ENCODE data around the gene DEFB112.

The DEFB112 gene, protein sequence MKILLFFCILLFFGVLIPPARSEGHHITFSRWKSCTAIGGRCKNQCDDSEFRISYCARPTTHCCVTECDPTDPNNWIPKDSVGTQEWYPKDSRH

DNA sequence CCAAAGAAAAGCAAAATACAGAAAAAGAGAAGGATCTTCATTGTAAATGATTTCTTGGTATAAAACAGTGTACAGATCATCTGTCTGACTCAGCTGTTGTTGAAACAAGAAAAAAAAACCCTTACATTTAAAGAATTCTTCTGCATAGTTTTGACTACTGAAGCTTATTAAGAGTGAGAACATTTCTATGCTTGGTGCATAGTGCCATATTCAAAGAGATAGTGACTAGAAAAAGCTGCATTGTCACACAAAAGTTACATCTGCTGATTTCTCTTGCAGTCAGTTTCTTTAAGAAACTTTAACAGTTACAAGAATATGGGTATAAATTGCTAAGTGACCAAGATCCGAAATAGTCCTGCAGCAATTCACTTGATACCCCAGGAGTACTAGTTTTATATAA is at the start of gene DEFB112:
TSS of gene DEFB112 (minus strand) at position 101 of the 400 bp plus-strand sequence. CDS start at position 41, 60 bp downstream.
- no peak for DNase-seq

DNA sequence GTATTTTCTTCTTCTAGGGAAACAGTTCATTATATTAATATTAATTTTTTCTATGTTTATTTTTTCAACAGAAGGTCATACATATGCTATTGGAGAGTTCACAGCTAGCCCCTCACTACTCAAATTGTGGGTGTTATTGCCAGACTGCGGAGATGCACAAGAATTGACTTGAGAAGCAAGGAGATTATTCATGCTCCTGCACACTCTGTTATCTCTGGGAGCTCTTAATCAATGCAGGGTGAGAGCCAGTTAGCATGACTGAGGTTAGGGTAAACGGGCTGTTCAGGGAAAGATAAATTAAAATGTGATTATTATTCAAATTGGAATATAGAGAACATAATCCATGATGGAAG is 48.9 kb upstream of the DEFB112 start:
- DNase-seq, result no peak

DNA sequence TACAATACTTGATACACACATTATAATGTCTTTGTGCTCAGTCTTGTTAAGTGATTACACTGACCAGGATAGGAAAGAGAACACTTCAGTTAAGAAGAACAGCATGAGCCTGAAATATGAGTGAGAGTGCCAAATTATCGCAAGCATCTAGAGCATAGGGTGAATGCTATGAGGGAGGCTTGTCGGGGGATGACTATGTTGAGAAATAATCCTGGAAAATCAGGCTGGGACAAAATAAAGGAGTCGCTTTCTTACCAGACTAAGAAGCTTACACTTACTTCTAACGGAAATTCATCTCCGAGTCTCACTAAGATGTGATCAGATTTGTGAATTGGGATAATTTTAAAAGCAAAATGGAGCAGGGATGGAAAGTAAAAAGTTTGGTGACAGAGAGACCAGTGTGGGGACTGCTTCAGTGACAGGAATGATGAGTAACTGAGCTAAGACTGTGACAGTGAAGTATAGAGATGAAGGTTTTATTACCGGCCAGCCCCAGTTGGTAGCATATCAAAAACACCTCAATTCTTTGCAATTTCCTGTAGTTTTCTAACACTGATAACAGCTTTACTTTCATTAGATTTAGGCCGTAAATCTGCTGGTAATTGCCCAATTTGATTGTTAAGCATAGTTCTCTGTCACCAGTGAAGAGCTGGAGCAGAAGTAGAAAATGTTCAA is 48.4 kb upstream of the DEFB112 start:
- DNase-seq, result no peak

DNA sequence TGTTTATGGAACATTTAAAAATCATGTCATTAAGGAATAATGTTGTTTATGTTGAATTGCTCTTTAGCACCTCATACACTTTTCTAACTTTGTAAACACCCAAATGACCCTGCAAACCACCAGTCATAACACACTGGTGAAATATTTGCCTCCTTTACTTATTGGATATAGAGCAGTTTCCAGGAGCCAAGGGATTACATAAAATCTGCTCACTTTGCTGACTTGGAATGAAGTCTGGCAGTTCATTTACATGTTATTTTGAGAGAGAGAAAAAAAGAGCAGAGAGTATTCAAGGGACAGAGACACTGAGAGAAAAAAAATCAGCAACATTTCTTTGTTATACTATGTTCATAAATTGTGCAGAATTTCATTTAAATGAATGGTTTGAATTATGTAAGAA is 46.6 kb upstream of the DEFB112 start:
- no peak for DNase-seq

DNA sequence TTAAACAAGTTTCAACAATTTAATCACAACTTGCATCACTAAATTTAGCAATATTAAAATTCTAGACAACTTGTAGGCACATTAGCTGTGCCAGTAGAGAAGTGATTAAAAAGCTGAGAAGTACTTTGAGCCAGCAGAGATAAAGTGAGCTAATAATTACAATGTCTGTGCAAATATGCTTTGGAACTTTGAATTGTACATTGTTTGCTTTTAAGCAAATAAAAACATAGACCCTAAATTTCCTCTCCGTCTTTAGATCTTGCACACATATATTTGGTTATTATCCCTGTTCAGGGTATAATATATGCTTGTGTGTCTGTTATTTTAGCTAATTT is 44.2 kb upstream of the DEFB112 start:
- DNase-seq, result no peak

DNA sequence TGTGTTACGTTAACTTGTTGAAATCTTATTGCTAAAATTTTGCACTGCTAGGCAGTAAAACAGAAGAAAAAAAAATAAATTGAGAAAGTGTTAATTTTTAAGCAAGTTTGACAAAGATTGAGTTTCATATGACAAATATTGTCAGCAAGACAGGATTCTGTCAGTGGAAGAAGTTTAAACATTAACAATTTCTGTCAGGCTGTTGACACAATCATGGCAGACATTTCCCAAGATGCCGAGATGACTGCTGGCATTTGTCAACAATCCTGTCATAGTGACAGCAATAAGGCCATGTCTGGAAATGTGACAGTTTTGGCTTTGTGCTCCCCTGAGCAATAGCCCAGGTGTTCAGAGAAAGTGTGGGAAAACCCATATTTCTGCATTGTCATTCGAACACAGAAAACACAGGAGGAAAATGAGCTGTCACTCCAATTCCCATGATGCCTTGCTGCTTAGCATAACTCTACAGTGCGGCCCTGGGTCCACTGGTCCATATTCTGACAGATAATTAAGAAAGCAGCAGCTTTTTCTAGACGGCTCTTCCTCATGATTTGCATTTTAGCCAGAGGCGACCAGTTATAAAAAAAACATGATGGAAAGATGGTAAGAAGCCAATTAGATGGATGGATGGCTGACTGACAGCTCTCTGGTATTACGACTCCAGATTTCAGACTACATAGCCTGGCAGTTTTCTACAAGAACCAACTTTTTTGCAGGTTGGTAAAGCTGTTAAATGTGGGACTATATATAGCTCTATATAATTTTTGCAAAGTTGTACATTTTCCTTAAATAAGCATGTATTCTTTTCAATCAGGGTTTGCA is 43.6 kb upstream of the DEFB112 start:
- DNase-seq, result no peak

DNA sequence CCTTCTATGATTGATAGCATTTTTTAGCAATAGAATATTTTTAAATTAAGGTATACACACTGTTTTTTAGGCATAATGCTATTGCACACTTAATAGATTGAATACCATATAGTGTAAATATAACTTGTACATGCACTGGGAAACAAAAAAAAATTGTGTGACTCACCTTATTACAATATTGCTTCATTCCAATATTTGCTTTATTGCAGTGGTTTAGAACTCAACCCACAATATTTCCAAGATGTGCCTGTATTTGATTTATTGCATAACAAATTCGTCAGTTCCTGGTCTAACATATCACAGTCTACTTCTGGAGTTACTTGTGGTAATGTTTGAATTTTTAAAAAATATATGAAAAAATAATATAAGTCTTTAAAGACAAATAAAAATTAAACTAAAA is 41.9 kb upstream of the DEFB112 start:
- no peak for DNase-seq

DNA sequence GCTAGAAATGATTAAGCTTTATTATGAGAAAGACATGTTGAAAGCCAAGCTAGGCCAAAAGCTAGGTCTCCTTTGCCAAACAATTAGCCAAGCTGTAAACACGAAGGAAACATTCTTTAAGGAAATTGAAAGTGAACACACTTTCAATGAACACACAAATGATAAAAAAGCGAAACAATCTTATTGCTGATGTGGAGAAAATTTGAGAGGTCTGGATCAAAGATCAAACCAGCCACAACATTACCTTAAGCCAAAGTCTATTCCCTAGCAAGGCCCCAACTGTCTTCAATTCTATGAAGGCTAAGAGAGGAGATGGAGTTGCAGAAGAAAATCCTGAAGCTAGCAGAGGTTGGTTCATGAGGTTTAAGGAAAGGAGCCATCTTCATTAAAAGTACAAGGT is 40.2 kb upstream of the DEFB112 start:
- DNase-seq, result no peak

DNA sequence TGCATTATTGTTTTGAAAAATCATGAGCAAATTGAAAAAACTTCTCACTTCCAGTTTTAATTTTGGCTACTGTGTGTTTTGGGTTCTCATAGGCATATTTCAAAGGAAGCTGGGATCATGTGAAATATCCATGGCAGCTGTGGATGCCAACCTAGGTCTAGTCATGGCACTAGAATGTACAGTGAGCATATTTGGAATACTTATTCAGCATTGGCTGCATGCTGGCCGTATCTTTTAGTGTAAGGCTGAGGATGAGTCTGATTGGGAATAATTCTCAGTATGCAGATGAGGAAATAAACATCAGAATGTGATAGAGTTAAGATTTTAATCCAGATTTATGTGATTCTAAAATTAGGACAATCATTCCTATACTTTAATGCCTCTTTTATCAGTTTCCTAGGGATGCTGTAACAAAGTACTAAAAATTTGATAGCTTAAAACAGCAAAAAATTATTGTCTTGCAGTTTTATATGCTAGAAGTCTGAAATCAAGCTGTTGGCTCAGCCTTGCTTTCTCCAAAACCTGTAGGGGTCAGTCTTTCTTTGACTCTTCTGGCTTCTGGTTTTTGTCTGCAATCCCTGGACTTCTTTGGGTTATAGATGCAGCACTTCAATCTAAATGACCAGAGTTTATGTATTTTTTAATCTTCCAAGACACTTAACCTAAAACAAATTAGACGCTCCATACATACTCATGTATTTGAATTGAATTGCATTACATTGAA is 37.7 kb upstream of the DEFB112 start:
- DNase-seq, result no peak

DNA sequence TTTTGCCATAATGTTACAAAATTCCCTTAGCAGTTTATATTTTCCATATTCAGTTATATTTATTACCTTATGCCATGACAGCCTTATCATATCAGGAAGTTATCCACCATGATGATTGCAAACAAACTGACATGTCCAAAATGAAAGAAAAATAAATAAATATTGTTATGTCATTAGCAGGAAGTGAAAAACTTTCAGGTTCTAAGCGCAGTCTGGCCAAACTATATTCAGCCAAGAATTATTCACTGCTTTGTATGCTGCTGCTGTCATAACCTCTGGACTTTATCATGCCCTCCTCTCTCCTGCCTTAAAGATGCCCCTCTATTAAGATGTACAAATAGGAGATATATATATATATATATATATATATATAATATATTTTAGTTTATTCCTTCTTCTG is 27.7 kb upstream of the DEFB112 start:
- no peak for DNase-seq

DNA sequence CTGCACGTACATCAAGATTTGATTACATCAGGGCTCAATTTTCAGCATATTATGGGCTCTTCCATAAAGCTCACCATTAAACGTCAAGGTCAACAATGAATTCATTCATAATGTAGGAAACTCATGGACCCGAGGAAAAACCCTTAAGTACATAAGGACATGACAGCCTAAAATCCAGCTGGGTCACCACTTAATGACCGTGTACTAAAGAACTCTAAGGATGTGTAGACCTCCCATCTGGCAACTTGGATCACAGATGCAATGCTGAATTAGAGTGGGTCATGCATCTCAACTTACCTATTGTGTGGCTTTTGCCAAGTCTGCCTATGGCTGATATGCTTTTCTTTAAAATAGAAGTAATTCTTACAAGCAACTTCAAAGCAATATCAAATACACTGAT is 26.7 kb upstream of the DEFB112 start:
- no peak for DNase-seq

DNA sequence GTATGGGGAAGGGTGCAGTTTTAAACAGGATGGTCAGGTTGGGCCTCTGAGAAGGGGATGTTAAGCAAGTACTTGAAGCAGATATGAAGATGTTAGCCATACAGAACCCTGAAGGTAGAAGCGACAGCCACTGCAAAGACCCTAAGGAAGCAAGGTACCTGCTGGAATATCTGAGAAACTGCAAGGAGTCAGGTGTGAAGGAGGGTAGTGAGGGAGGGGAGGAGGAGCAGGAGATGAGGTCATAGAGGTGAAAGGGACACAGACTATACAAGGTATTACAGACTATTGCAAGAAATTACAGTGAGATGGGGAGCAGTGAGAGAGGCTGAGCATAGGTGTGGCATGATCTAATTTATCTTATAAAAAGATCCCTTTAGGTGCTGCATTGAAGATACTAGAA is 22.2 kb upstream of the DEFB112 start:
- no peak for DNase-seq

DNA sequence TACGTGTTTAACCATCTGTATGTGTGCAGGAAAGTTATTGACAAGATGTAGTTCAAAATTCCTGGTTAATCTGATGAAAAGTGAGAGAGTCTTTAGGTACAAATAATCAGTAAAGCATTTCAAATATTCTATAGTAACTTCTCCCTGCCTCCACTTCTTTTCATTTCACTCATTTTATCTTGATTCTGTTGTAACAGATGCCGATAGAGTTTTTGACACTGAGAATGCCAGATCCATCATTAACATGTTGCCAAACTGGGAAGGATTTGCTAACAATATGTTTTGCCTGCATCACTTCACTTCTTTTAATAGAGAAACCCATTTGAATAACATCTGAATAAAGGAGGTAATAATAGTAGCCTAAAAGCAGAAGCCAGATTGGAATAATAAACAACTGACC is 20.4 kb upstream of the DEFB112 start:
- no peak for DNase-seq

DNA sequence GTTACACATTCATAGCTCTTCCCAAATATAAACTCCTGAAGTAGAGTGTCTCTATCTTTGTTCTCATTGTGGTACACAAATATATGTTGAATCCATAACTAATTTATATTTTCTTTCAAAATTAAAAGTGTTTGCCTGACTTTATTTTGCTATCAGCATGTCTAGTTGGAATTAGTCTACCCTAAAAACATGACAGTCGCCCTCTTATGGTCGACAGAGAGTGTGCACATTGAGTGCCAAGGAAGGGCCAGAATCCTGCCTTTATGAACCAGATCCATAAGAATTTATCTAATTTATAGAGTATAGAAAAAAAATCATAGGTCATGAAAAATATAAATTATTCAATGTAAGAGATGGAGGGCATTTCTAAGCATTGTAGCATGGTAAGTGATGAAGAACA is 12.3 kb upstream of the DEFB112 start:
- DNase-seq, result no peak

DNA sequence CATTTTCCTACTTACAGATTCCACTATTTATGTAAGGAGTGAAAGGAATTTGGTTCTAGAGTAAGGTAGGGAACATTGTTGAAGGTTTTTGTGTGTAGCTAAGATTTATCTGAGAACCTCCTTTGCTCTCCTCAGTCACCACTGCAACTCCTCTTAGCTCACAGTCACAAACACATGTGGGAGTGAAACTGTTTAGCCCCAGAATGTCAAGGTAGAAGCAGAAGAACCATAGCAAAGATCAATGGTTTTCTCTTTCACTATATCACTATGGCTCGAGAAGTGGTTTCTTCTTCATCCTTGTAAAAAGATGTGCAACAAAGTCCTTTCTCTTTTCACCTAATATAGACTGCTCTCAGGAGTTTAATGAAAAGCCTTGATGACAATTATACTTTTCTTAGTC is 6.5 kb upstream of the DEFB112 start:
- no peak for DNase-seq

DNA sequence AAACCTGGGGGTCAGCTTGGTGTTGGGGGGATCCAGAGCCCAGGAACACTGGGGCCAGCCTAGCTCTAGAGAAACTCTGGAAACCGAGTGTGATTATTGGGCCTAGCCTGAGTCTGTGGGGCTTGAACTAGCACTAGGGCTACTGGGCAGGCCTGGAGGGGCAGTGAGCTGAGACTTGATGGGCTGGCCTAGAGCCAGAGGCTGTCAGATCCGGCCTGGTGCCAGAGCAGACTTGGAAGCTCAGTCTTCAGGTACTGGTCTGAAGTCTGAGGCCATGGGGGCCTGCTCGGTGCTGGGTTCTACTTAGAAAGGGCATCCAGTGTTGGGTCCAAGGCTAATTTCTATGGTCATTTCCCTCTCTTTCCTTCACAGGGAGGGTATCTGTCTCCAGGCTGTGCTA is 2.7 kb downstream of the DEFB112 start:
- DNase-seq, result no peak

DNA sequence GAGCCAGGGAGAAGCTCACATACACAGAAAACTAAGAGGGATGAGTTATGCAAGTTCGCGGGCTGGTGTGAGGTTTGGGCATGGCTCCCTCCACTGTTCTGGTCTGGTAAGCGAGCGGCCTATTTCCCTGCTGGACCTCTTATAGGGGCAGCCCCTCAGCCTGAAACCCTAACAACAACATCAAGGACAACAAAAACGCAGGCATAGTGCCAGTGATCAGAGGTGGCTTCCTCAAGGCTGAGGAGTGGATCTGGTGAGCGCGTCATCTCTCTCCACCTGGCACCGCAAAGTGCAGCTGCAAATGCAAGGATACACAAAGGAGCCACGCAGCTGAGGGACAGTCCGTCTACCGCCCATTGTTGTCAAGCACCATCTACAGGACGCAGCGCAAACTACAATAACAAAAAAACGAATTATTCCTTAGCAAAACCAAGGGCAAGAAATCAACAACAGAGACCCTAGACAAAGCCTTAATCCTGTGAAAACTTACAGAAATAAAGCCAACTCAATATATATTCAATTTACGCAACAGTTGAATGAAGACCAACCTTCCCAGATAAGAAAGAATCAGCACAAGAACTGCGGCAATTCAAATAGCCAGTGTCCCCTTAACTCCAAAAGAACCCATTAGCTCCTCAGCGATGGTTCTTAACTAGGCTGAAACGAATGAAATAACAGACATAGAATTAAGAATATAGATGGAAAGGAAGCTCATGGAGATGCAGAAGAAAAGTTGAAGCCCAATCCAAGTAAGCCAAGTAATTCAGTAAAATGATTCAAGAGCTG is 18.8 kb downstream of the DEFB112 start:
- no peak for DNase-seq

DNA sequence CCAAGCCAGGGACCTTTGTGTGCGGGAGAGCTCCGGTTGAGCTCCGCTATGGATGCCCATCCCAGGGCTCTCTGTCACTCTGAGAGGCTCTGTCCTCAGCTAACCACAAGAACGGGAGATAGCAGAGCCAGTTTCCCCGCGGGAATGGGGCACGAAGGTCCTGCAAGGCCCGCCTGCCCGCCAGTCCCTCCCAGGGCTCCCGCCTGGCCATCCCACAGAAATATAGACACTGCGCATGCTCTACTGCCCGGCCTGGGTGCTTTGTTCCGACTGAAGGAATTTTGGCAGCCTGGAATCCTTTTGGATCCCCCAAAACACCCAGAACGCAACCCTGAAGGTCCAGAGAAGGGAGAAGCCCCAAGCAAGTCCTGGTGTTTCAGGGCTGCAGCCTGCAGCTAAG is 19.4 kb downstream of the DEFB112 start:
- DNase-seq, result no peak

DNA sequence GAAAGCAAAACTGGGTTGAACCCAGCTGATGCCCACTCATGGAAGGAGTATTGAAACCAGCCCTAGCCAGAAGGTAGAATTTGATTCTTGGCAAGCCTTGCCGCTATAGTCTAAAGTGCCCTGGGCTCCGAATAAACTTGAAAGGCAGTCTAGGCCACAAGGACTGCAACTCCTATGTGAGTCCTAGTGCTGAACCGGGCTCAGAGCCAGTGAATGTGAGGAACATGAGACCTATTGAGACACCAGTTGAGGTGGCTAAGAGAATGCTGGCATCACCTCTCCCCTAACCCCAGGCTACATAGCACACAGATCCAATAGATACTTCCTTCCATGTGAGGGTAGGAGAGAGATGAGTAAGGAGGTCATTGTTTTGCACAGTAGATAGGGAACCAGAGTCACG is 24.5 kb downstream of the DEFB112 start:
- no peak for DNase-seq

DNA sequence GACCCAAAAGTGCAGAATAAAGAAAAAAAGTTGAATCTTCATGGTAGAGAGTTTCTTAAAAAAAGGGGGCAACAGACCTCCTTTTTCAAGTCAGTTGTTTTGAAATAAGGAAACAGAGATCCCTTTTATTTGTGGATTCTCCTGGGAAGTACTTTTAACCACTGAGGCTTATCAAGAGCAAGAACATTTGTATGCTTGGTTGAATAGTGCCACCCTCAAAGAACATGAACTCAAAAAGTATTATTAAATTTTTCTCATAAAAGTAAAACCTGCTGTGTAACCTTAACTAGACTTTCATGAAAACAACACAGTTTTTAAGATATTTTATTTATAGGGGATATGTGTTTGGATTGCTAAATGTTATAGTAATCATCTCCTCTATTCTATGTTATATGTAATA is 27.8 kb downstream of the DEFB112 start, which contains the start of gene DEFB110:
TSS of gene DEFB110 (minus strand) at position 101 of the 400 bp plus-strand sequence. CDS start at position 42, 59 bp downstream.
- DNase-seq, result no peak

DNA sequence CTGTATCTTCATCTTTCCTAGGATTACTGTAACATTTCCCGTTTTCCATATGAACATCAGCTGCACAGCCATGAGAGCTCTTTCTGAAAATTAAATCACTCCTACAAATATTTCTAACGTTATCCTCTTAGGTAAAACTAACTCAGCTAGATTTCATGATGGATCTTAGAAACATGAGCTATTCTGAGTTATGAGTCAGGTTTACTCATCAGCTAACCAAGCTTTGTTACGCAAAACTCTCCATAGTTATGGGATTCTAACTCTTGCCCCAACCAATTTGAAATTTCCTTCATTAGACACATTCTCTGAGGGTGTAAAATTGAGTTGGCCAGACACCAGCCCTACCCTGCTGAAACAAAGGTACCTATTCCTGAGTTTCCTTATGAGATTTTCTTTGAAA is 41.9 kb downstream of the DEFB112 start:
- no peak for DNase-seq

DNA sequence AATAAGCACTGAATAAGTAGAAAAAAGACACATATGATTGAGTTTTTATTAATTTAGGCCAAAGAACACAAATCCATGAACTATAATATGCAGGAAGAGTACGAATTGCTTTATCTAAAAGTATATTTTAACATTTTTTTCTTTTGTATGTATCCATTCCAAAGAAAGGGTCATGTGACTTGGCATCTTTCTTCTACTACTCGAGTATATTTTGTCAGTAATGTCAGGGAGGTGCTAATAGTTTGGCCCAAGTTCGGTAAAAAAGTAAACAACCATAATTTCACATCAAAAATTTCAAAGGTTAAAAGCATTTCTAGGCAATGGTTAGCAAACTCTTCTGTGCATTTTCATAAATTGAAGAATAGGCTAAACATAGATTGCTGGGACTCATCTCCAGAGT is 46.6 kb downstream of the DEFB112 start:
- no peak for DNase-seq

DNA sequence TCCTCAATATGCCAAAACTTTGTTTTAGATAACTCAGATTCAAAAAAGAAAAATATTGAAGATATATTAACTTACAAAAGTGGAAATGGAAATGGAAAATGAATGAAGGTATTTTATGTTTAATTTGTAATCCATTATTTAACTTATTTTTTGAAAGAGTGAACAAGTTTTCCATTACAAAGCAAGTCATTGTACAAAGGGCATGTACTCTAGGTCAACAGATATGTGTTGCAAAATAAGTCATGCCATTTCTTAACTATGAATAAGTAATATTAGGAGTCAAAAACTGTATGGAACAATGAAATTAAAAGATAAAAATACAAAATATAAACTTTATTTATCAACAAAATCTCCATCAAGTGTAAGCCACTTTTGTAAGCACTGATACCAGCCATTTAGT is 54.5 kb downstream of the DEFB112 start:
- no peak for DNase-seq
